ENCODE measurements around the gene DDI1.

The DDI1 gene

DNA sequence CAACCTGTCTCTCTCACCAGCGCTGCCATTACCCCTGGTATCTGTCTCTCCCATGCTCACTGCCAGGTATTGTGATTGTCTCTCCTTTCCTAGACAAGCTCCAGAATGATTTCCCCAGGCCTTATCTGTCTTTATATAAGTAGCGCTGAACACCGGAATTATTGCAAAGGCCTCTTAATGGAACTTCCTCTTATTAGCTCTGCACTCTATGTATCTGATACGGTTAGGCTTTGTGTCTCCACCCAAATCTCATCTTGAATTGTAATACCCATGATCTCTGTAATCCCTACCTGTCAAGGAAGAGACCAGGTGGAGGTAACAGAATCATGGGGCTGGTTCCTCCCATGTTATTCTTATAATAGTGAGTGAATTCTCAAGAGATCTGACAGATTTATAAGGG is 39.3 kb downstream of the DDI1 start:
- H3K27me3 ChIP-seq (ENCODE audit: control insufficient read depth, insufficient read depth, low read length, poor library complexity, severe bottlenecking), result no peaks in the 10 kb centered on the region
- no peaks in the 10 kb centered on the region for H3K9me3 ChIP-seq (ENCODE audit: control insufficient read depth, low read length)
- no peaks in the 10 kb centered on the region for H3K36me3 ChIP-seq (ENCODE audit: control insufficient read depth, insufficient read depth, low read length)
- no peak overlapping the region for H3K27ac ChIP-seq (ENCODE audit: insufficient read depth, low read depth, low read length, poor library complexity, severe bottlenecking)
- WGBS, 2 experiments, result 93 to 98% methylated on average over 4 of the region's 4 CpGs
- no peak overlapping the region for H3K4me3 ChIP-seq (ENCODE audit: insufficient read depth, low read depth, low read length)
- no peaks in the 10 kb centered on the region for H3K4me1 ChIP-seq (ENCODE audit: control insufficient read depth, insufficient read depth, low read length)

- 83 to 95% methylated on average over 1 of the region's 2 CpGs for WGBS, 2 experiments
- H3K27me3 ChIP-seq (ENCODE audit: control insufficient read depth, insufficient read depth, low read length, poor library complexity, severe bottlenecking), result no peaks in the 10 kb centered on the region
- H3K36me3 ChIP-seq (ENCODE audit: control insufficient read depth, insufficient read depth, low read length), result no peaks in the 10 kb centered on the region
- H3K27ac ChIP-seq (ENCODE audit: insufficient read depth, low read depth, low read length, poor library complexity, severe bottlenecking), result no peak overlapping the region
- H3K4me3 ChIP-seq (ENCODE audit: insufficient read depth, low read depth, low read length), result no peak overlapping the region
- no peaks in the 10 kb centered on the region for H3K4me1 ChIP-seq (ENCODE audit: control insufficient read depth, insufficient read depth, low read length)
- H3K9me3 ChIP-seq (ENCODE audit: control insufficient read depth, low read length), result no peaks in the 10 kb centered on the region
Measured at GRCh38 chr11:104076455-104076854, 40.0 kb downstream of the DDI1 start.

GRCh38 chr11:104078245-104078644 is 41.8 kb downstream of the DDI1 start:
- 92 to 98% methylated on average over 2 to 3 of the region's 4 CpGs for whole genome bisulfite sequencing, 2 experiments
- Histone ChIP-seq H3K27ac (ENCODE audit: insufficient read depth, low read depth, low read length, poor library complexity, severe bottlenecking) (no peak overlapping the region), H3K36me3 (ENCODE audit: control insufficient read depth, insufficient read depth, low read length) (no peaks in the 10 kb centered on the region), H3K4me1 (ENCODE audit: control insufficient read depth, insufficient read depth, low read length) (no peaks in the 10 kb centered on the region), H3K27me3 (ENCODE audit: control insufficient read depth, insufficient read depth, low read length, poor library complexity, severe bottlenecking) (no peaks in the 10 kb centered on the region), H3K4me3 (ENCODE audit: insufficient read depth, low read depth, low read length) (no peak overlapping the region), H3K9me3 (ENCODE audit: control insufficient read depth, low read length) (no peaks in the 10 kb centered on the region)

GRCh38 chr11:104078995-104079394 is 42.6 kb downstream of the DDI1 start:
- H3K4me1 ChIP-seq (ENCODE audit: control insufficient read depth, insufficient read depth, low read length), result no peaks in the 10 kb centered on the region

DNA sequence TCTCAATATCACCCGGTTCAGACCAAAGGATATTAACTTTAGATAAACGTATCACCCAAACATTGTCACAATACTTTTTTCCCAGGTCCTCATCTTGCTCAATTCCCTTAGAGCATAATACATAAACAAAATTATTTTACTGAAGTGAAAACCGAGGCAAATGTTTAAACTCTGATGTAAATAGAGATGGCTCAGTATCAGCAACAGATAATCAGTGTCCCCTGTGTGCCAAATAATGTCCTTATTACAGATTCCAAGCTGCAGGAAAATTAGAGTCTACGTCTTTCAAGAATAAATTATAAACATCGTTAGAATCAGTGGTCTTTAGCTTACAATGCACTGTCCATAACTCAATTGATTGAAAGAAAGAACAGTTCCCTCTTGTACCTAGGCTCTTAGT is 50.2 kb downstream of the DDI1 start:
- Histone ChIP-seq H3K4me3 (ENCODE audit: insufficient read depth, low read depth, low read length) (no peak overlapping the region), H3K4me1 (ENCODE audit: control insufficient read depth, insufficient read depth, low read length) (no peaks in the 10 kb centered on the region), H3K27me3 (ENCODE audit: control insufficient read depth, insufficient read depth, low read length, poor library complexity, severe bottlenecking) (no peaks in the 10 kb centered on the region), H3K9me3 (ENCODE audit: control insufficient read depth, low read length) (no peaks in the 10 kb centered on the region), H3K27ac (ENCODE audit: insufficient read depth, low read depth, low read length, poor library complexity, severe bottlenecking) (no peak overlapping the region), H3K36me3 (ENCODE audit: control insufficient read depth, insufficient read depth, low read length) (no peaks in the 10 kb centered on the region)
- 92 to 94% methylated on average over 5 of the region's 5 CpGs for WGBS, 2 experiments

More at GRCh38 chr11:104078995-104079394, 42.6 kb downstream of the DDI1 start:
- Histone ChIP-seq H3K36me3 (ENCODE audit: control insufficient read depth, insufficient read depth, low read length) (no peaks in the 10 kb centered on the region), H3K27me3 (ENCODE audit: control insufficient read depth, insufficient read depth, low read length, poor library complexity, severe bottlenecking) (no peaks in the 10 kb centered on the region), H3K27ac (ENCODE audit: insufficient read depth, low read depth, low read length, poor library complexity, severe bottlenecking) (no peak overlapping the region), H3K4me3 (ENCODE audit: insufficient read depth, low read depth, low read length) (no peak overlapping the region), H3K9me3 (ENCODE audit: control insufficient read depth, low read length) (no peaks in the 10 kb centered on the region)
